K562 treated with DMSO at 1 percent for 24 hours (cell line): Measurements from ENCODE around the gene DNASE2B. TPM values are rescaled to one million over a fixed set of nuclear protein-coding genes. Genes with fewer than 3 reads are reported as not detected.

Experiments used
- total RNA-seq: library from RNA; unstranded; fragments of 300-600 nt; gene quantifications from 2 replicates; pipeline ENCODE4 v1.2.3, GENCODE V29; 2022; ENCODE audit warnings: low read depth; ENCODE audit not compliant: insufficient read depth

Gene DNASE2B
- not detected in 2 replicates for total RNA-seq

DNA sequence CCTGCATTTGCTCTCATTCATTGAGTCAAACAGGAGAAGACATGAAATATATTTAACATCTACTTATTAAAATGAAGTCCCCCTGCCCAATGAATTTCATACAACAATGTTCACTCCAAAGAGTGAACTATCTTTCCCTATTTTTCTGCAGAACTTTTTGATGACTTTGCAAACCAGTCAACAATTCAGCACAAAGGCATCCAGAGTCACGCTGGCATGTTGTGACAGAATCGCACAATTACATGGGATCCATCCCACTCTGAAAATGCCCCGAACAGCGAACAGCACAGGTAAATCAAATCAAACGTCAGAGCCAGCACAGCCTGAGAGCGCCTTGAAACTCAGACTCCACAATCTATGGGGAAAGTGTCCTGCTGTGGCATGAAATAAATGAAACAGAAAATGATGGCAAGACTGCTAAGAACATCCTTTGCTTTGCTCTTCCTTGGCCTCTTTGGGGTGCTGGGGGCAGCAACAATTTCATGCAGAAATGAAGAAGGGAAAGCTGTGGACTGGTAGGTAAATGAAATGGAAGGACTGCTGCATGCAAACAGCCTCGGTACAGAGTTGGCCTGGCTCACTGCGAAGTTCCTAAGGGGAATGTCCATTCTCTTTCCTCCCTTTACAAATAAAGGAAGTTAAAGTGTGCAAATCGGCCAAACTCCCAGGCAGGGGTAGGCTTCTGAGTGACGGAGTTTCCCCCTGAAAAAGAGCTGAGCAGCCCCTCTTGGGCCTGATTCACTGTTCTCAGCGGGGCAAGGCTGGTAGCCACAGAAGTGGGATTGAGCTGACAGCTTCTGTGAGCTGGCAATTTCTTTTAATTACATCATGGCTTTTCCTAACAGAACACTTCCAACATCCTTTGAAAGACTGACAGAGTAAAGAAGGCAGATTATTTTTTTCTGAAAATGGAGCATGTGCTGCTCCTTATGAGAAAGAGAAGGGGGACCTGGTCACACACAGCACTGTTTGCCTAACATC is at the start of gene DNASE2B:
Gene DNASE2B, plus strand, starts transcription at position 310 of the 981 bp plus-strand sequence. Its CDS starts 81 bp downstream, at position 391.

Other genes starting within 250 kb of the DNASE2B start
- gene SAMD13, start 96.8 kb upstream of the DNASE2B start, total RNA-seq, result 0.23 and 2.0 TPM in 2 replicates
- gene RPF1, start 80.8 kb downstream of the DNASE2B start, total RNA-seq, result 38.9 TPM in 2 replicates
- gene SPATA1, start 107.9 kb downstream of the DNASE2B start, total RNA-seq, result 2.6 TPM in 1 of 2 replicates, not detected in the other
- gene GNG5, start 108.1 kb downstream of the DNASE2B start, total RNA-seq, result 177 and 205 TPM in 2 replicates
- gene CTBS, start 176.0 kb downstream of the DNASE2B start, total RNA-seq, result 9.6 and 11.0 TPM in 2 replicates